ENCODE data around the gene NPLOC4. TPM values are rescaled to one million over a fixed set of nuclear protein-coding genes. Genes with fewer than 3 reads are reported as not detected.

The NPLOC4 gene
- total and polyA plus RNA-seq, 9 of the 15 experiments (the other 6 are each of a cell fraction or from before 2014, with no cell fraction given): 1.5 to 116 (median 64.5) TPM

- TF ChIP-seq, protein P1, sequence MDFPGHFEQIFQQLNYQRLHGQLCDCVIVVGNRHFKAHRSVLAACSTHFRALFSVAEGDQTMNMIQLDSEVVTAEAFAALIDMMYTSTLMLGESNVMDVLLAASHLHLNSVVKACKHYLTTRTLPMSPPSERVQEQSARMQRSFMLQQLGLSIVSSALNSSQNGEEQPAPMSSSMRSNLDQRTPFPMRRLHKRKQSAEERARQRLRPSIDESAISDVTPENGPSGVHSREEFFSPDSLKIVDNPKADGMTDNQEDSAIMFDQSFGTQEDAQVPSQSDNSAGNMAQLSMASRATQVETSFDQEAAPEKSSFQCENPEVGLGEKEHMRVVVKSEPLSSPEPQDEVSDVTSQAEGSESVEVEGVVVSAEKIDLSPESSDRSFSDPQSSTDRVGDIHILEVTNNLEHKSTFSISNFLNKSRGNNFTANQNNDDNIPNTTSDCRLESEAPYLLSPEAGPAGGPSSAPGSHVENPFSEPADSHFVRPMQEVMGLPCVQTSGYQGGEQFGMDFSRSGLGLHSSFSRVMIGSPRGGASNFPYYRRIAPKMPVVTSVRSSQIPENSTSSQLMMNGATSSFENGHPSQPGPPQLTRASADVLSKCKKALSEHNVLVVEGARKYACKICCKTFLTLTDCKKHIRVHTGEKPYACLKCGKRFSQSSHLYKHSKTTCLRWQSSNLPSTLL (IDR thresholded peaks at IDR 0.05): no peak
- TF ChIP-seq, protein P2, sequence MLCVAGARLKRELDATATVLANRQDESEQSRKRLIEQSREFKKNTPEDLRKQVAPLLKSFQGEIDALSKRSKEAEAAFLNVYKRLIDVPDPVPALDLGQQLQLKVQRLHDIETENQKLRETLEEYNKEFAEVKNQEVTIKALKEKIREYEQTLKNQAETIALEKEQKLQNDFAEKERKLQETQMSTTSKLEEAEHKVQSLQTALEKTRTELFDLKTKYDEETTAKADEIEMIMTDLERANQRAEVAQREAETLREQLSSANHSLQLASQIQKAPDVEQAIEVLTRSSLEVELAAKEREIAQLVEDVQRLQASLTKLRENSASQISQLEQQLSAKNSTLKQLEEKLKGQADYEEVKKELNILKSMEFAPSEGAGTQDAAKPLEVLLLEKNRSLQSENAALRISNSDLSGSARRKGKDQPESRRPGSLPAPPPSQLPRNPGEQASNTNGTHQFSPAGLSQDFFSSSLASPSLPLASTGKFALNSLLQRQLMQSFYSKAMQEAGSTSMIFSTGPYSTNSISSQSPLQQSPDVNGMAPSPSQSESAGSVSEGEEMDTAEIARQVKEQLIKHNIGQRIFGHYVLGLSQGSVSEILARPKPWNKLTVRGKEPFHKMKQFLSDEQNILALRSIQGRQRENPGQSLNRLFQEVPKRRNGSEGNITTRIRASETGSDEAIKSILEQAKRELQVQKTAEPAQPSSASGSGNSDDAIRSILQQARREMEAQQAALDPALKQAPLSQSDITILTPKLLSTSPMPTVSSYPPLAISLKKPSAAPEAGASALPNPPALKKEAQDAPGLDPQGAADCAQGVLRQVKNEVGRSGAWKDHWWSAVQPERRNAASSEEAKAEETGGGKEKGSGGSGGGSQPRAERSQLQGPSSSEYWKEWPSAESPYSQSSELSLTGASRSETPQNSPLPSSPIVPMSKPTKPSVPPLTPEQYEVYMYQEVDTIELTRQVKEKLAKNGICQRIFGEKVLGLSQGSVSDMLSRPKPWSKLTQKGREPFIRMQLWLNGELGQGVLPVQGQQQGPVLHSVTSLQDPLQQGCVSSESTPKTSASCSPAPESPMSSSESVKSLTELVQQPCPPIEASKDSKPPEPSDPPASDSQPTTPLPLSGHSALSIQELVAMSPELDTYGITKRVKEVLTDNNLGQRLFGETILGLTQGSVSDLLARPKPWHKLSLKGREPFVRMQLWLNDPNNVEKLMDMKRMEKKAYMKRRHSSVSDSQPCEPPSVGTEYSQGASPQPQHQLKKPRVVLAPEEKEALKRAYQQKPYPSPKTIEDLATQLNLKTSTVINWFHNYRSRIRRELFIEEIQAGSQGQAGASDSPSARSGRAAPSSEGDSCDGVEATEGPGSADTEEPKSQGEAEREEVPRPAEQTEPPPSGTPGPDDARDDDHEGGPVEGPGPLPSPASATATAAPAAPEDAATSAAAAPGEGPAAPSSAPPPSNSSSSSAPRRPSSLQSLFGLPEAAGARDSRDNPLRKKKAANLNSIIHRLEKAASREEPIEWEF (CRISPR knock-in tag; IDR thresholded peaks at IDR 0.05): no peak
- no peak for TF ChIP-seq CBX8 (IDR thresholded peaks at IDR 0.05; ENCODE audit: borderline replicate concordance, extremely low read depth, low read depth, low read length, poor library complexity, severe bottlenecking)
- no peak for TF ChIP-seq HDAC6 (IDR thresholded peaks at IDR 0.05; ENCODE audit: low read depth, low read length)
- no peak for TF ChIP-seq DMBX1 (CRISPR knock-in tag; IDR thresholded peaks at IDR 0.05; ENCODE audit: borderline replicate concordance)
- TF ChIP-seq CHCHD3 (CRISPR knock-in tag; IDR thresholded peaks at IDR 0.05): no peak
- TF ChIP-seq XRCC4 (IDR thresholded peaks at IDR 0.05; ENCODE audit: extremely low read depth, insufficient read depth, insufficient read length): no peak
- TF ChIP-seq ZFP1 (CRISPR knock-in tag; IDR thresholded peaks at IDR 0.05): no peak
- no peak for TF ChIP-seq RFX7 (CRISPR knock-in tag; IDR thresholded peaks at IDR 0.05)
- TF ChIP-seq, protein P3, sequence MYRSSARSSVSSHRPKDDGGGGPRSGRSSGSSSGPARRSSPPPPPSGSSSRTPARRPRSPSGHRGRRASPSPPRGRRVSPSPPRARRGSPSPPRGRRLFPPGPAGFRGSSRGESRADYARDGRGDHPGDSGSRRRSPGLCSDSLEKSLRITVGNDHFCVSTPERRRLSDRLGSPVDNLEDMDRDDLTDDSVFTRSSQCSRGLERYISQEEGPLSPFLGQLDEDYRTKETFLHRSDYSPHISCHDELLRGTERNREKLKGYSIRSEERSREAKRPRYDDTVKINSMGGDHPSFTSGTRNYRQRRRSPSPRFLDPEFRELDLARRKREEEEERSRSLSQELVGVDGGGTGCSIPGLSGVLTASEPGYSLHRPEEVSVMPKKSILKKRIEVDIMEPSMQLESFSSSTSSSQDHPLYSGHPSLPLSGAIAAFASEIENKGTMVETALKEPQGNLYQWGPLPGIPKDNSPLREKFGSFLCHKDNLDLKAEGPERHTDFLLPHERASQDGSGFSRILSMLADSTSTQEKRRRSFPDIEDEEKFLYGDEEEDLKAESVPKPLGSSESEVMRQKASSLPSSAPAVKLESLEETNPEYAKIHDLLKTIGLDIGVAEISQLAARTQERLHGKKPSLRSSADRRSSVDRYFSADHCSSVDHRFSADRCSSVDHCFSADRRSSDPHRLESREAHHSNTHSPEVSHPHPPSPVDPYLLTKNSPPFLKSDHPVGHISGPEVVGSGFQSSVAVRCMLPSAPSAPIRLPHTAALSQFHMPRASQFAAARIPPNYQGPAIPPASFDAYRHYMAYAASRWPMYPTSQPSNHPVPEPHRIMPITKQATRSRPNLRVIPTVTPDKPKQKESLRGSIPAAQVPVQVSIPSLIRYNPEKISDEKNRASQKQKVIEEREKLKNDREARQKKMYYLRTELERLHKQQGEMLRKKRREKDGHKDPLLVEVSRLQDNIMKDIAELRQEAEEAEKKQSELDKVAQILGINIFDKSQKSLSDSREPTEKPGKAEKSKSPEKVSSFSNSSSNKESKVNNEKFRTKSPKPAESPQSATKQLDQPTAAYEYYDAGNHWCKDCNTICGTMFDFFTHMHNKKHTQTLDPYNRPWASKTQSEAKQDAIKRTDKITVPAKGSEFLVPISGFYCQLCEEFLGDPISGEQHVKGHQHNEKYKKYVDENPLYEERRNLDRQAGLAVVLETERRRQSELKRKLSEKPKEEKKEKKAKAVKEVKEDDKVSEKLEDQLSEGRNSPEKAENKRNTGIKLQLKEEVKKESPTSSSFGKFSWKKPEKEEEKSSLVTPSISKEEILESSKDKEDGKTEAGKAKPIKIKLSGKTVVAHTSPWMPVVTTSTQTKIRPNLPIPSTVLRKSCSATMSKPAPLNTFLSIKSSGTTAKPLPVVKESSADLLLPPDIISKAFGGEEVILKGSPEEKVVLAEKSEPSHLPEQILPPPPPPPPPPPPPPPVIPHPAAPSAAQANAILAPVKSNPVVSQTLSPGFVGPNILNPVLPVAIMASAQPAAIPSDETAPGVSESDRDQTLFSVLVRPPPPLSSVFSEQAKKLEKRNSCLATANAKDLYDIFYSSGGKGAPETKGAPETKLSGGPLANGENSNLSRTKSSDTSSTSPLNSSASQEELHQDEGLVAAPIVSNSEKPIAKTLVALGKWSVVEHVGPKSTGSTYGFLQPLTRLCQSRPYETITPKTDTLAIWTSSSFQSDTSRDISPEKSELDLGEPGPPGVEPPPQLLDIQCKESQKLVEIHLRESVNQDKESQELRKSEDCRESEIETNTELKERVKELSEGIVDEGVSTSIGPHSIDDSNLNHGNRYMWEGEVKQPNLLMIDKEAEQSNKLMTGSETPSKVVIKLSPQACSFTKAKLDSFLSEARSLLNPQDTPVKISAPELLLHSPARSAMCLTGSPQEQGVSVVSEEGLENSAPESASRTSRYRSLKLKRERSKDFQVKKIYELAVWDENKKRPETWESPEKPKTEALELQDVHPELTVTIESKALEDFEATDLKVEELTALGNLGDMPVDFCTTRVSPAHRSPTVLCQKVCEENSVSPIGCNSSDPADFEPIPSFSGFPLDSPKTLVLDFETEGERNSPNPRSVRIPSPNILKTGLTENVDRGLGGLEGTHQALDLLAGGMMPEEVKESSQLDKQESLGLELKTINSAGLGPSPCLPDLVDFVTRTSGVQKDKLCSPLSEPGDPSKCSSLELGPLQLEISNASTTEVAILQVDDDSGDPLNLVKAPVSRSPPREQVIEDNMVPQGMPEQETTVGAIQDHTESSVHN (IDR thresholded peaks at IDR 0.05; ENCODE audit: borderline replicate concordance in 1 of 2, low read depth in 1 of 2): no peak
Measured at GRCh38 chr17:81666342-81667191, 29.7 kb upstream of the NPLOC4 start, which contains the start of the genes CCDC137 and OXLD1 (continued).

Measured in K562 (cell line).